ENCODE measurements around the gene TSPAN33. TPM values are rescaled to one million over a fixed set of nuclear protein-coding genes. Genes with fewer than 3 reads are reported as not detected.

Gene TSPAN33
- polyA plus RNA-seq, 1 of the 3 experiments (the other 2 are of a cell fraction) = 6.9 TPM

- DNase-seq = no peak
- no peaks in the 10 kb centered on the region; a peak in 1 of 4 replicates for H3K4me1 ChIP-seq (ENCODE audit: control insufficient read depth in 1 of 2, insufficient read depth in 2 of 2, low read depth in 1 of 2, low read length in 1 of 2)
- no peak overlapping the region for H3K4me2 ChIP-seq
- no peaks in the 10 kb centered on the region for H3K9me2 ChIP-seq
- H3K4me3 ChIP-seq (ENCODE audit: low read depth in 2 of 2, low read length in 1 of 2) = no peak overlapping the region
- ChIA-PET POLR2A (interaction anchor here (0.8 kb wide), 1 partner anchor 17 kb away, joined by 3 read pairs; no protein-coding TSS in a partner anchor), CTCF (interaction anchor here (0.6 to 14.2 kb wide), 4 partner anchors 12 to 92 kb away, joined by 3 to 385 read pairs (median 13); no protein-coding TSS in a partner anchor)
- peaks cover 12 to 24% of the 10 kb centered on the region in 2 experiments for H3K36me3 ChIP-seq (replicated peaks in 1 of 2; ENCODE audit: control insufficient read depth in 1 of 2, insufficient read depth in 2 of 2, low read length in 1 of 2)
- H3K27me3 ChIP-seq (ENCODE audit: insufficient read depth) = no peaks in the 10 kb centered on the region
- peaks cover 12% of the 10 kb centered on the region; the same call in 1 of the 2 replicates for H4K20me1 ChIP-seq (ENCODE audit: insufficient read depth)
- no peak overlapping the region for H2AFZ ChIP-seq (ENCODE audit: low read depth)
- no peak for TF ChIP-seq MXI1 (IDR thresholded peaks at IDR 0.05; ENCODE audit: low read depth, low read length)
- TF ChIP-seq MEF2A (IDR thresholded peaks at IDR 0.05; ENCODE audit: borderline replicate concordance, low read depth) = no peak
- no peak for TF ChIP-seq ZBTB33 (IDR thresholded peaks at IDR 0.05; ENCODE audit: borderline replicate concordance, low read depth)
- no peak for TF ChIP-seq FOSL2 (IDR thresholded peaks at IDR 0.05; ENCODE audit: borderline replicate concordance, low read depth)
- no peak overlapping the region for H3K27ac ChIP-seq (ENCODE audit: low read depth in 2 of 2, low read length in 1 of 2)
- H3K9me3 ChIP-seq = no peaks in the 10 kb centered on the region
- WGBS (ENCODE audit: low lambda C conversion rate) = 97% methylated on average over 18 of the region's 18 CpGs
- peaks cover 7% of the 10 kb centered on the region; the same call in 1 of the 2 replicates for H3K79me2 ChIP-seq (ENCODE audit: insufficient read depth)
- no peak overlapping the region for H3K9ac ChIP-seq
- no peaks in the 10 kb centered on the region for H3F3A ChIP-seq (replicated peaks; ENCODE audit: insufficient read depth)
These were observed 61.7 kb downstream of the TSPAN33 start for GRCh38 chr7:129205987-129206785.

GRCh38 chr7:129208667-129209066 is 64.2 kb downstream of the TSPAN33 start:
- Histone ChIP-seq H3K4me2 (no peak overlapping the region), H4K20me1 (ENCODE audit: insufficient read depth) (no peaks in the 10 kb centered on the region), H2AFZ (ENCODE audit: low read depth) (no peak overlapping the region), H3F3A (replicated peaks; ENCODE audit: insufficient read depth) (no peaks in the 10 kb centered on the region), H3K9me3 (no peaks in the 10 kb centered on the region), H3K79me2 (ENCODE audit: insufficient read depth) (no peaks in the 10 kb centered on the region; the same call in 1 of the 2 replicates), H3K9ac (no peak overlapping the region), H3K4me1 (ENCODE audit: control insufficient read depth in 1 of 2, insufficient read depth in 2 of 2, low read depth in 1 of 2, low read length in 1 of 2) (peaks cover 0 to under 1% of the 10 kb centered on the region in 2 experiments; a peak in 1 of 4 replicates), H3K4me3 (ENCODE audit: low read depth in 2 of 2, low read length in 1 of 2) (no peak overlapping the region), H3K36me3 (replicated peaks in 1 of 2; ENCODE audit: control insufficient read depth in 1 of 2, insufficient read depth in 2 of 2, low read length in 1 of 2) (peaks cover 18 to 38% of the 10 kb centered on the region in 2 experiments), H3K27ac (ENCODE audit: low read depth in 2 of 2, low read length in 1 of 2) (no peak overlapping the region), H3K27me3 (ENCODE audit: insufficient read depth) (no peaks in the 10 kb centered on the region), H3K9me2 (no peaks in the 10 kb centered on the region)
- TF ChIP-seq POLR2AphosphoS5 (IDR thresholded peaks at IDR 0.05; ENCODE audit: low read depth, low read length) (no peak), MEF2A (IDR thresholded peaks at IDR 0.05; ENCODE audit: borderline replicate concordance, low read depth) (no peak), NFIC (IDR thresholded peaks at IDR 0.05; ENCODE audit: borderline replicate concordance) (no peak), EP300 (IDR thresholded peaks at IDR 0.05; ENCODE audit: borderline replicate concordance in 1 of 2, low read depth in 1 of 2, low read length in 1 of 2) (no peak), FOXM1 (IDR thresholded peaks at IDR 0.05; ENCODE audit: low read depth) (no peak), FOXJ3 (CRISPR knock-in tag; IDR thresholded peaks at IDR 0.05) (no peak)
- TF ChIP-seq, protein P1, sequence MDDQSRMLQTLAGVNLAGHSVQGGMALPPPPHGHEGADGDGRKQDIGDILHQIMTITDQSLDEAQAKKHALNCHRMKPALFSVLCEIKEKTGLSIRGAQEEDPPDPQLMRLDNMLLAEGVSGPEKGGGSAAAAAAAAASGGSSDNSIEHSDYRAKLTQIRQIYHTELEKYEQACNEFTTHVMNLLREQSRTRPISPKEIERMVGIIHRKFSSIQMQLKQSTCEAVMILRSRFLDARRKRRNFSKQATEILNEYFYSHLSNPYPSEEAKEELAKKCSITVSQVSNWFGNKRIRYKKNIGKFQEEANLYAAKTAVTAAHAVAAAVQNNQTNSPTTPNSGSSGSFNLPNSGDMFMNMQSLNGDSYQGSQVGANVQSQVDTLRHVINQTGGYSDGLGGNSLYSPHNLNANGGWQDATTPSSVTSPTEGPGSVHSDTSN (IDR thresholded peaks at IDR 0.05) = no peak
- 84% methylated on average over 9 of the region's 9 CpGs for WGBS (ENCODE audit: low lambda C conversion rate)
- POLR2A ChIA-PET = interaction anchor here (0.8 kb wide), 1 partner anchor 20 kb away, joined by 3 read pairs; the partner anchor contains the start of gene SMO
- CTCF ChIA-PET = interaction anchor here (1.1 to 14.2 kb wide), 8 partner anchors 9 to 89 kb away, joined by 3 to 385 read pairs (median 30); partner anchors contain the start of gene AHCYL2
- DNase-seq = no peak
